ENCODE results near the gene RELT. TPM values are rescaled to one million over a fixed set of nuclear protein-coding genes. Genes with fewer than 3 reads are reported as not detected.

RELT gene
- total RNA-seq, 1 experiment from 2014 or later, result 10.2 TPM

DNA sequence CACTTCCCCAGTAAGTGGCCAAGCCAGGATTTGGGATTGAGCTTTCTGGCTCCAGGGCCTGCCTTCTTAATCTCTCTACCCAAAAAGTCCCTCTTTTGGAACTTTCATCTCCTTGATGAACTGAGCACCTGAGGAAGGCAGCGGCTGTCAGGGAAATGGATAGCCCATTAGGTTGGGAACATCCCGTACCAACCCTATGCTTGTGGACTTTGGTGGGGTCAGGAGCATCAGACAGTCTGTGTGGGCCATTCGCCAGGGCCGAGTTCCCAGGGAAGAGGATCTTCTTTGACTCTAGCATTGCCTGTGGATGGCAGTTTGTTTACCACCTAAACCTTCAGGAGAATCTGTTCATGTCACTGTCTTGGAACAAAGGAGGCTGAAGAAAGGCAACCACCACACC, 37.9 kb upstream of the RELT start:
- H3K56ac ChIP-seq (ENCODE audit: insufficient read length, low read depth, low read length), result no peak overlapping the region
- Mint-ChIP-seq H3K27me3 (ENCODE audit: low read depth) (peaks cover 78% of the 10 kb centered on the region), H3K9me3 (no peaks in the 10 kb centered on the region), H3K27ac (no peak overlapping the region), H3K36me3 (ENCODE audit: insufficient read depth in 1 of 3, low read depth in 3 of 3) (no peaks in the 10 kb centered on the region; a peak in 1 of 7 replicates), H3K4me3 (no peak overlapping the region), H3K4me1 (peaks cover 25 to 37% of the 10 kb centered on the region in 2 experiments)
- no peak overlapping the region for H3K18ac ChIP-seq (ENCODE audit: insufficient read length, low read depth, low read length)
- TF ChIP-seq, protein P1, sequence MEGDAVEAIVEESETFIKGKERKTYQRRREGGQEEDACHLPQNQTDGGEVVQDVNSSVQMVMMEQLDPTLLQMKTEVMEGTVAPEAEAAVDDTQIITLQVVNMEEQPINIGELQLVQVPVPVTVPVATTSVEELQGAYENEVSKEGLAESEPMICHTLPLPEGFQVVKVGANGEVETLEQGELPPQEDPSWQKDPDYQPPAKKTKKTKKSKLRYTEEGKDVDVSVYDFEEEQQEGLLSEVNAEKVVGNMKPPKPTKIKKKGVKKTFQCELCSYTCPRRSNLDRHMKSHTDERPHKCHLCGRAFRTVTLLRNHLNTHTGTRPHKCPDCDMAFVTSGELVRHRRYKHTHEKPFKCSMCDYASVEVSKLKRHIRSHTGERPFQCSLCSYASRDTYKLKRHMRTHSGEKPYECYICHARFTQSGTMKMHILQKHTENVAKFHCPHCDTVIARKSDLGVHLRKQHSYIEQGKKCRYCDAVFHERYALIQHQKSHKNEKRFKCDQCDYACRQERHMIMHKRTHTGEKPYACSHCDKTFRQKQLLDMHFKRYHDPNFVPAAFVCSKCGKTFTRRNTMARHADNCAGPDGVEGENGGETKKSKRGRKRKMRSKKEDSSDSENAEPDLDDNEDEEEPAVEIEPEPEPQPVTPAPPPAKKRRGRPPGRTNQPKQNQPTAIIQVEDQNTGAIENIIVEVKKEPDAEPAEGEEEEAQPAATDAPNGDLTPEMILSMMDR (conservative IDR thresholded peaks at IDR 0.05), result no peak
- no peak overlapping the region for H3K14ac ChIP-seq (ENCODE audit: insufficient read depth, low read length)
- H3K4me2 ChIP-seq (ENCODE audit: insufficient read depth, insufficient read length, low read length), result no peak overlapping the region
- WGBS (ENCODE audit: extremely low coverage, insufficient read length, low lambda C conversion rate), result no CpG with 5 or more reads among the region's 4 CpGs
- no peak overlapping the region for H2AFZ ChIP-seq (ENCODE audit: low read length)
- H4K91ac ChIP-seq (ENCODE audit: insufficient read length, low read depth, low read length), result no peak overlapping the region
- H2AK5ac ChIP-seq (ENCODE audit: insufficient read length, low read length), result no peak overlapping the region
- no peak overlapping the region for H2BK120ac ChIP-seq (ENCODE audit: low read depth, low read length, poor library complexity, severe bottlenecking)
- no peak overlapping the region for H2BK12ac ChIP-seq (ENCODE audit: insufficient read length, low read depth, low read length)
- H3K9me3 ChIP-seq (ENCODE audit: control insufficient read depth, low read depth, low read length), result no peaks in the 10 kb centered on the region
- H3K79me1 ChIP-seq (ENCODE audit: insufficient read depth, low read depth, low read length, poor library complexity, severe bottlenecking), result no peaks in the 10 kb centered on the region
- H4K8ac ChIP-seq (replicated peaks; ENCODE audit: insufficient read length, low read depth, low read length), result no peak overlapping the region
- H3K9ac ChIP-seq (ENCODE audit: extremely low read depth, insufficient read length, low read length), result no peak overlapping the region
- H3K23me2 ChIP-seq (ENCODE audit: insufficient read length, low read depth, low read length, poor library complexity, severe bottlenecking), result peaks cover 3% of the 10 kb centered on the region
- no peaks in the 10 kb centered on the region for H3K79me2 ChIP-seq (ENCODE audit: insufficient read depth, low read length)
- no peak for DNase-seq
- no peak overlapping the region for H3K27ac ChIP-seq (ENCODE audit: insufficient read length, low read depth, low read length)
- no peak overlapping the region for H4K5ac ChIP-seq (ENCODE audit: insufficient read length, low read depth, low read length)
- peaks cover 2% of the 10 kb centered on the region for H4K20me1 ChIP-seq (ENCODE audit: control insufficient read depth, insufficient read depth, insufficient read length)
- no peak overlapping the region for H2BK20ac ChIP-seq (ENCODE audit: low read depth, low read length, poor library complexity, severe bottlenecking)
- no peaks in the 10 kb centered on the region; the same call in 1 of the 2 replicates for H3K4me1 ChIP-seq (ENCODE audit: insufficient read depth, low read length)
- H3K27me3 ChIP-seq (ENCODE audit: insufficient read depth, low read length), result peaks cover 28% of the 10 kb centered on the region
- no peak overlapping the region for H3K4ac ChIP-seq (ENCODE audit: low read depth, low read length)
- H3K23ac ChIP-seq (ENCODE audit: insufficient read length, low read depth, low read length), result no peak overlapping the region
- H3T11ph ChIP-seq (ENCODE audit: low read length), result no peak overlapping the region
- H2BK15ac ChIP-seq (ENCODE audit: low read depth, low read length), result no peak overlapping the region
- H2BK5ac ChIP-seq (ENCODE audit: insufficient read length, low read length), result no peak overlapping the region

Measured in H9 (cell line).